A549 (cell line): ENCODE data around the gene TRANK1.

Source experiments
- MYC ChIP-seq: IDR thresholded peaks from 2 replicates; pipeline ENCODE4 v1.6.1; 2012; ENCODE audit warnings: mild to moderate bottlenecking, inconsistent platforms, low read length, improper control_type of control experiment, borderline replicate concordance
- REST ChIP-seq: fragments of 200-600 bp; sonication (generic); IDR thresholded peaks from 2 replicates; pipeline ENCODE4 v1.6.1; 2016; ENCODE audit warnings: antibody characterized with exemption, mild to moderate bottlenecking, moderate library complexity
- RFX5 ChIP-seq: fragments of 450-650 bp; IDR thresholded peaks from 2 replicates; pipeline ENCODE4 v1.7.1; 2014; ENCODE audit warnings: antibody characterized with exemption, mild to moderate bottlenecking, moderate library complexity
- RNF2 ChIP-seq: fragments of 200-600 bp; sonication (generic); IDR thresholded peaks from 2 replicates; pipeline ENCODE4 v1.6.1; 2016; ENCODE audit warnings: low read depth, mild to moderate bottlenecking, antibody characterized with exemption, moderate library complexity, borderline replicate concordance
- SMC3 ChIP-seq: fragments of >200 bp; sonication (Bioruptor Twin); formaldehyde crosslinking; IDR thresholded peaks from 3 replicates; pipeline ENCODE4 v1.6.1; 2018; ENCODE audit warnings: inconsistent platforms
- TF ChIP-seq, protein P1 (sequence below): fragments of >200 bp; sonication (Bioruptor Twin); formaldehyde crosslinking; IDR thresholded peaks from 3 replicates; pipeline ENCODE4 v1.5.1; 2016
- TF ChIP-seq, protein P2 (sequence below): fragments of 450-650 bp; IDR thresholded peaks from 2 replicates; pipeline ENCODE4 v1.6.1; 2014; ENCODE audit warnings: antibody characterized with exemption
- TF ChIP-seq, protein P3 (sequence below): IDR thresholded peaks from 2 replicates; pipeline ENCODE4 v1.6.1; 2012

DNA sequence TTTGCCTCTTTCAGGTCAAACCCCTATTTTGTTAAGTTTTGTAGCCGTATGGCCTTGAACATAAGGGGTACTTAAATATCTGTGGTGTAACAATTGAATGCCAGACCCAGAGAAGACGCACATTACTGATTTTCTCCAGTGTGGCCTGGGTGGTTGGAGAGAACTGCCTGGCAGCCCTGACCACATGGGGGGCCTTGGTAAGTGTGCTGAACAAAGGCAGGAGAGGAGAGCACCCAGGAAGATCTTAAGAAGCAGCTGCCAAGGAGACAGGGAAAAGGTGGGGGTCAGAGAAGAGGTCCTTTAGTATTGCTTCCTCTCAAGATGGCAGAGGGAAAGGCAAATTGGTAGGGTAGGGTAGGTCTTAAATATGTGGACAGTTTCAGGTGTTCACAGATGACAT lies 35.7 kb downstream of the TRANK1 start:
- TF ChIP-seq, protein P1, sequence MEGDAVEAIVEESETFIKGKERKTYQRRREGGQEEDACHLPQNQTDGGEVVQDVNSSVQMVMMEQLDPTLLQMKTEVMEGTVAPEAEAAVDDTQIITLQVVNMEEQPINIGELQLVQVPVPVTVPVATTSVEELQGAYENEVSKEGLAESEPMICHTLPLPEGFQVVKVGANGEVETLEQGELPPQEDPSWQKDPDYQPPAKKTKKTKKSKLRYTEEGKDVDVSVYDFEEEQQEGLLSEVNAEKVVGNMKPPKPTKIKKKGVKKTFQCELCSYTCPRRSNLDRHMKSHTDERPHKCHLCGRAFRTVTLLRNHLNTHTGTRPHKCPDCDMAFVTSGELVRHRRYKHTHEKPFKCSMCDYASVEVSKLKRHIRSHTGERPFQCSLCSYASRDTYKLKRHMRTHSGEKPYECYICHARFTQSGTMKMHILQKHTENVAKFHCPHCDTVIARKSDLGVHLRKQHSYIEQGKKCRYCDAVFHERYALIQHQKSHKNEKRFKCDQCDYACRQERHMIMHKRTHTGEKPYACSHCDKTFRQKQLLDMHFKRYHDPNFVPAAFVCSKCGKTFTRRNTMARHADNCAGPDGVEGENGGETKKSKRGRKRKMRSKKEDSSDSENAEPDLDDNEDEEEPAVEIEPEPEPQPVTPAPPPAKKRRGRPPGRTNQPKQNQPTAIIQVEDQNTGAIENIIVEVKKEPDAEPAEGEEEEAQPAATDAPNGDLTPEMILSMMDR = no peak
- no peak for TF ChIP-seq MYC
- TF ChIP-seq, protein P2, sequence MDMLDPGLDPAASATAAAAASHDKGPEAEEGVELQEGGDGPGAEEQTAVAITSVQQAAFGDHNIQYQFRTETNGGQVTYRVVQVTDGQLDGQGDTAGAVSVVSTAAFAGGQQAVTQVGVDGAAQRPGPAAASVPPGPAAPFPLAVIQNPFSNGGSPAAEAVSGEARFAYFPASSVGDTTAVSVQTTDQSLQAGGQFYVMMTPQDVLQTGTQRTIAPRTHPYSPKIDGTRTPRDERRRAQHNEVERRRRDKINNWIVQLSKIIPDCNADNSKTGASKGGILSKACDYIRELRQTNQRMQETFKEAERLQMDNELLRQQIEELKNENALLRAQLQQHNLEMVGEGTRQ = no peak
- TF ChIP-seq SMC3 = no peak
- no peak for TF ChIP-seq RNF2
- TF ChIP-seq, protein P3, sequence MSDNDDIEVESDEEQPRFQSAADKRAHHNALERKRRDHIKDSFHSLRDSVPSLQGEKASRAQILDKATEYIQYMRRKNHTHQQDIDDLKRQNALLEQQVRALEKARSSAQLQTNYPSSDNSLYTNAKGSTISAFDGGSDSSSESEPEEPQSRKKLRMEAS = no peak
- TF ChIP-seq RFX5 = no peak
- TF ChIP-seq REST = no peak
